Hepatocyte (in vitro differentiated cells): Measurements from ENCODE around the gene SMYD1.

Experiments used
- EZH2phosphoT487 ChIP-seq: fragments of 200-600 bp; sonication (generic); IDR thresholded peaks from one replicate; pipeline ENCODE4 v1.6.1; 2018; ENCODE audit warnings: antibody characterized with exemption, mild to moderate bottlenecking, low read depth, moderate library complexity; ENCODE audit not compliant: unreplicated experiment, severe bottlenecking
- TF ChIP-seq, protein P1 (sequence below): fragments of 200-600 bp; sonication (generic); IDR thresholded peaks from 2 replicates; pipeline ENCODE4 v1.5.1; 2016; ENCODE audit warnings: antibody characterized with exemption, mild to moderate bottlenecking; ENCODE audit not compliant: poor library complexity

- TF ChIP-seq, protein P1, sequence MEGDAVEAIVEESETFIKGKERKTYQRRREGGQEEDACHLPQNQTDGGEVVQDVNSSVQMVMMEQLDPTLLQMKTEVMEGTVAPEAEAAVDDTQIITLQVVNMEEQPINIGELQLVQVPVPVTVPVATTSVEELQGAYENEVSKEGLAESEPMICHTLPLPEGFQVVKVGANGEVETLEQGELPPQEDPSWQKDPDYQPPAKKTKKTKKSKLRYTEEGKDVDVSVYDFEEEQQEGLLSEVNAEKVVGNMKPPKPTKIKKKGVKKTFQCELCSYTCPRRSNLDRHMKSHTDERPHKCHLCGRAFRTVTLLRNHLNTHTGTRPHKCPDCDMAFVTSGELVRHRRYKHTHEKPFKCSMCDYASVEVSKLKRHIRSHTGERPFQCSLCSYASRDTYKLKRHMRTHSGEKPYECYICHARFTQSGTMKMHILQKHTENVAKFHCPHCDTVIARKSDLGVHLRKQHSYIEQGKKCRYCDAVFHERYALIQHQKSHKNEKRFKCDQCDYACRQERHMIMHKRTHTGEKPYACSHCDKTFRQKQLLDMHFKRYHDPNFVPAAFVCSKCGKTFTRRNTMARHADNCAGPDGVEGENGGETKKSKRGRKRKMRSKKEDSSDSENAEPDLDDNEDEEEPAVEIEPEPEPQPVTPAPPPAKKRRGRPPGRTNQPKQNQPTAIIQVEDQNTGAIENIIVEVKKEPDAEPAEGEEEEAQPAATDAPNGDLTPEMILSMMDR: no peak
- no peak for TF ChIP-seq EZH2phosphoT487
Observed at GRCh38 chr2:88127888-88128653, 60.4 kb downstream of the SMYD1 start, which contains the start of gene FABP1.
